Measurements from ENCODE around the gene RIMBP3B.
"Not testable (repeated sequence)": the region's sequence is repeated elsewhere in the genome, so short reads cannot be mapped to it uniquely, and the experiment has no call there.

DNA sequence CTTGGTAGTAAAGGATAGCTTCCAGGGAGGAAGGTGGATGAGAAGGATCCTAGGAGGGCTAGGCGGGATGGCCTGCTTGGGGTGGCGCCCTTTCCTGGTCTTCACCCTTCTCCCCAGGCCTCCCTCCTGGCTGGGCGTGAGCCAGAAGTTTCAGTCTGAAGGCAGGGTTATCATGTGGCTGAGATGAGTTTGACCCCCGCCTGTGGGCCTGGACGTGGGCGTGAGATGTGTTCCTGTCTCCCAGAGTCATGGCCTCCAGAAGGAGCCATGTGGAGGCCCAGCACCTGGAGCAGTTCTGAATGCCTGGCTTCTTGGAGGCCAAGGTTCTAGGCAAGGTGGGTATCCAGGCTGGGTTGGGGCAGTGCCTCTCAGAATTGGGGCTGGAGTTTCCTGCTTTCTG lies 54.5 kb downstream of the RIMBP3B start:
- TF ChIP-seq EP300 (IDR thresholded peaks at IDR 0.05): not testable (repeated sequence)
- TF ChIP-seq, protein P1, sequence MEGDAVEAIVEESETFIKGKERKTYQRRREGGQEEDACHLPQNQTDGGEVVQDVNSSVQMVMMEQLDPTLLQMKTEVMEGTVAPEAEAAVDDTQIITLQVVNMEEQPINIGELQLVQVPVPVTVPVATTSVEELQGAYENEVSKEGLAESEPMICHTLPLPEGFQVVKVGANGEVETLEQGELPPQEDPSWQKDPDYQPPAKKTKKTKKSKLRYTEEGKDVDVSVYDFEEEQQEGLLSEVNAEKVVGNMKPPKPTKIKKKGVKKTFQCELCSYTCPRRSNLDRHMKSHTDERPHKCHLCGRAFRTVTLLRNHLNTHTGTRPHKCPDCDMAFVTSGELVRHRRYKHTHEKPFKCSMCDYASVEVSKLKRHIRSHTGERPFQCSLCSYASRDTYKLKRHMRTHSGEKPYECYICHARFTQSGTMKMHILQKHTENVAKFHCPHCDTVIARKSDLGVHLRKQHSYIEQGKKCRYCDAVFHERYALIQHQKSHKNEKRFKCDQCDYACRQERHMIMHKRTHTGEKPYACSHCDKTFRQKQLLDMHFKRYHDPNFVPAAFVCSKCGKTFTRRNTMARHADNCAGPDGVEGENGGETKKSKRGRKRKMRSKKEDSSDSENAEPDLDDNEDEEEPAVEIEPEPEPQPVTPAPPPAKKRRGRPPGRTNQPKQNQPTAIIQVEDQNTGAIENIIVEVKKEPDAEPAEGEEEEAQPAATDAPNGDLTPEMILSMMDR (IDR thresholded peaks at IDR 0.05): not testable (repeated sequence)

Measured in sigmoid colon (tissue), 4 donors.